Tibial nerve (tissue), 4 donors: ENCODE results near the gene UGGT2. TPM values are rescaled to one million over a fixed set of nuclear protein-coding genes. Genes with fewer than 3 reads are reported as not detected.
"Not testable (repeated sequence)": the region's sequence is repeated elsewhere in the genome, so short reads cannot be mapped to it uniquely, and the experiment has no call there.

Experiments
- DNase-seq, 2 donors: peaks; one replicate each; pipeline ENCODE4 v3.0.0-alpha.2; 2019; ENCODE audit warnings: low spot score in 2 of 2
- H3K27ac ChIP-seq, 4 donors: fragments of 200-600 bp; sonication (generic) in 3 of 4; one replicate each; pipeline ENCODE4 v1.5.1; 2017 to 2019; ENCODE audit warnings: mild to moderate bottlenecking in 1 of 4
- H3K27me3 ChIP-seq, 2 donors: fragments of 200-600 bp; sonication (generic) in 1 of 2; one replicate each; pipeline versions ENCODE4 v1.5.1 to v1.6.0; 2017 to 2019
- H3K36me3 ChIP-seq, 3 donors: fragments of 200-600 bp; sonication (generic); one replicate each; pipeline ENCODE4 v1.5.1; 2018 to 2019
- H3K4me1 ChIP-seq, 4 donors: fragments of 200-600 bp; sonication (generic) in 3 of 4; one replicate each; pipeline ENCODE4 v1.5.1; 2017 to 2019
- H3K4me3 ChIP-seq, 4 donors: fragments of 200-600 bp; sonication (generic) in 3 of 4; one replicate each; pipeline ENCODE4 v1.5.1; 2017 to 2019; ENCODE audit warnings: mild to moderate bottlenecking in 1 of 4, moderate library complexity in 1 of 4
- H3K9me3 ChIP-seq, 4 donors: fragments of 200-600 bp; sonication (generic) in 3 of 4; one replicate each; pipeline ENCODE4 v1.5.1; 2017 to 2019
- EP300 ChIP-seq, 2 donors: sonication (generic); formaldehyde crosslinking; IDR thresholded peaks; one replicate each; pipeline ENCODE4 v1.6.1; 2017; ENCODE audit warnings: antibody characterized with exemption in 2 of 2, mild to moderate bottlenecking in 1 of 2
- POLR2A ChIP-seq, 2 donors: fragments of 450-650 bp; IDR thresholded peaks; one replicate each; pipeline ENCODE4 v1.6.1; 2017; ENCODE audit warnings: antibody characterized with exemption in 2 of 2, mild to moderate bottlenecking in 2 of 2, moderate library complexity in 2 of 2
- WGBS, 2 donors: methylation state at CpG; one replicate each; pipeline ENCODE4 v1.1.5; 2018; 5-methylcytosine and 5-hydroxymethylcytosine counted together
- total RNA-seq, 4 donors: library from RNA; depleted of rRNA; stranded (reverse); fragments of >200 nt; gene quantifications; one replicate each; pipeline ENCODE4 v1.1.0, GENCODE V29; 2016
- TF ChIP-seq, protein P1 (sequence below), 5 experiments: fragments of 200-600 bp in 3 of 5; fragments of 450-650 bp in 2 of 5; sonication (generic) in 3 of 5; IDR thresholded peaks; one replicate each; pipeline ENCODE4 v1.5.1; 2016 to 2019; ENCODE audit warnings: antibody characterized with exemption in 5 of 5, mild to moderate bottlenecking in 3 of 5, moderate library complexity in 2 of 5

The UGGT2 gene
- total RNA-seq, 4 donors from 2014 or later = 47.7 to 62.4 (median 61.0) TPM

DNA sequence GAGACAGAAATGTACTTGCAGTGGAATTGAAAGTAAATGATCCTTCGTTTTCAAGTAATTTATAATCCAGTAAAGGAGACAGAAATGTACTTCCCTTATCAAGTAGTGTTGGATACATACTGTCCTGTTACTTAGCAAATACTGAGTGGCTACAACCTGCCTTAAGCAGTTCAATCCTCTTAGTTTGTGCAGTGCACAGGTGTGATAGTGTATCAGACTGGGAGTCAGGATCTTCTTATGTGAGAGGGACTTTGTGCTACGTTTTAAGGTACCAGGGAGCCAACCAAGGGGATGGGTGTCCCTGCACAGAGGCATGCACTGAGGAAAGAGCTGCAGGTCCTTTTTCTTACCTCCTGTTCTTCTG, 265.1 kb downstream of the UGGT2 start:
- no peak for TF ChIP-seq POLR2A (IDR thresholded peaks at IDR 0.05)
- Histone ChIP-seq H3K27me3 (no peaks in the 10 kb centered on the region), H3K36me3 (peaks cover 0 to 63% (median 0%) of the 10 kb centered on the region in 3 donors), H3K9me3 (peaks cover 0 to 7% (median 0%) of the 10 kb centered on the region in 4 donors), H3K4me3 (no peak overlapping the region), H3K4me1 (peaks cover 0 to 7% (median 0%) of the 10 kb centered on the region in 4 donors), H3K27ac (no peak overlapping the region)
- no peak for DNase-seq
- WGBS, 2 donors = 57 to 60% methylated on average over 2 of the region's 2 CpGs

DNA sequence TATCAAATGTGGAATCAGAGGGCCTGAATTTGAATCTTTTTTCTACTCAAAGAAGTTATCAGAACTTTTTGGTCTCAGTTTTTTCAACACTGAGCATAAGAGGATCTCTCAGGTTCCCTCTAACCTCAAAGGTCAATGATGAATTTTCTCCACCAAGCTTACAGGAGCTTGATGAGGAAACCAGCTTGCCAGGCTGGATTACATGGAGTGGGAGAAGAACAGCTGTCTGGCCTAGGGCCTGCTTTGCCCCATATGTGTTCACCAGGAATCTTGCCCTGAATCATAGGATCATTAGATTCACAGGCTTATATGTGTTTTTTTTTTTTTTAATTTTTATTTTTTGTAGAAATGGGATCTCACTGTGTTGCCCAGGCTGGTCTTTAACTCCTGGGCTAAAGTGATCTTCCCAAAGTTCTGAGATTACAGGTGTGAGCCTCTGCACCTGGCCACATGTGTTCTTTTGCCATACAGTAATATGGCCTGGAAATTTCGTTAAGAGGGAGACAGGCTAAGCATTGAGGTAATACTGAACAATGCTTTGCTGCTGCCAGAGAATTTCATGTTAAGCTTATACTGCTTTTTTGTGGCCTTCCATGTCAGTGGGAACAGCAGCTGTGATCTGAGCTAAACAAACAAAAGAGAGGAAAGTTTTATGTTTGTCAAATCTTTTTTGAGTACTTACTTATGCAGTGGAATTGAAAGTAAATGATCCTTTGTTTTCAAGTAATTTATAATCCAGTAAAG, 265.7 kb downstream of the UGGT2 start:
- Histone ChIP-seq H3K27me3 (no peaks in the 10 kb centered on the region), H3K27ac (no peak overlapping the region), H3K36me3 (peaks cover 0 to 58% (median 0%) of the 10 kb centered on the region in 3 donors), H3K4me1 (peaks cover 0 to 7% (median 0%) of the 10 kb centered on the region in 4 donors), H3K9me3 (peaks cover 0 to 7% (median 0%) of the 10 kb centered on the region in 4 donors), H3K4me3 (no peak overlapping the region)
- no peak for DNase-seq
- 46 to 48% methylated on average over 1 of the region's 1 CpG for WGBS, 2 donors
- TF ChIP-seq POLR2A (IDR thresholded peaks at IDR 0.05) (no peak), EP300 (IDR thresholded peaks at IDR 0.05) (no peak)

DNA sequence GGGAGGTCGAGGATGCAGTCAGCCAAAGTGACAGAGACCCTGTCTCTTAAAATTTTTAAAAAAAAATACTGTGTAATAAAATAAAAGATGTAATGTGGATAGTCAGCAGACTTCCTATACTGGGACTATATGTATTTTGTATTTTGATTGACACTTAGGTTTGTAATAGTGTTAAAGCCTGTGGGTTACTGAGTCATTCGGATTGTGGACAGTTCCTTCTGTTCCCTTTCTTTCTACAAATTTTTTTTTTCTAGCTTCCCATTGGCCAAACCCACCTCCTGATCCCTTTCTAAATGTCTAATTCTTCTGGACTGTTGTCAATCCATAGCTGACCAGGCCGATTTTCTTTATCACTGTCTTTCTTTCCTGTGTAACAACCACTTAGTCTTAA, 268.3 kb downstream of the UGGT2 start:
- Histone ChIP-seq H3K4me1 (peaks cover 0 to 7% (median 0%) of the 10 kb centered on the region in 4 donors), H3K9me3 (peaks cover 0 to 7% (median 0%) of the 10 kb centered on the region in 4 donors), H3K27ac (no peak overlapping the region), H3K27me3 (no peaks in the 10 kb centered on the region), H3K36me3 (peaks cover 0 to 57% (median 0%) of the 10 kb centered on the region in 3 donors), H3K4me3 (no peak overlapping the region)
- no peak for DNase-seq
- TF ChIP-seq EP300 (IDR thresholded peaks at IDR 0.05) = no peak
- TF ChIP-seq, protein P1, sequence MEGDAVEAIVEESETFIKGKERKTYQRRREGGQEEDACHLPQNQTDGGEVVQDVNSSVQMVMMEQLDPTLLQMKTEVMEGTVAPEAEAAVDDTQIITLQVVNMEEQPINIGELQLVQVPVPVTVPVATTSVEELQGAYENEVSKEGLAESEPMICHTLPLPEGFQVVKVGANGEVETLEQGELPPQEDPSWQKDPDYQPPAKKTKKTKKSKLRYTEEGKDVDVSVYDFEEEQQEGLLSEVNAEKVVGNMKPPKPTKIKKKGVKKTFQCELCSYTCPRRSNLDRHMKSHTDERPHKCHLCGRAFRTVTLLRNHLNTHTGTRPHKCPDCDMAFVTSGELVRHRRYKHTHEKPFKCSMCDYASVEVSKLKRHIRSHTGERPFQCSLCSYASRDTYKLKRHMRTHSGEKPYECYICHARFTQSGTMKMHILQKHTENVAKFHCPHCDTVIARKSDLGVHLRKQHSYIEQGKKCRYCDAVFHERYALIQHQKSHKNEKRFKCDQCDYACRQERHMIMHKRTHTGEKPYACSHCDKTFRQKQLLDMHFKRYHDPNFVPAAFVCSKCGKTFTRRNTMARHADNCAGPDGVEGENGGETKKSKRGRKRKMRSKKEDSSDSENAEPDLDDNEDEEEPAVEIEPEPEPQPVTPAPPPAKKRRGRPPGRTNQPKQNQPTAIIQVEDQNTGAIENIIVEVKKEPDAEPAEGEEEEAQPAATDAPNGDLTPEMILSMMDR (IDR thresholded peaks at IDR 0.05) = no peak
- TF ChIP-seq POLR2A (IDR thresholded peaks at IDR 0.05) = no peak
- WGBS, 2 donors = 90 to 92% methylated on average over 3 of the region's 3 CpGs

DNA sequence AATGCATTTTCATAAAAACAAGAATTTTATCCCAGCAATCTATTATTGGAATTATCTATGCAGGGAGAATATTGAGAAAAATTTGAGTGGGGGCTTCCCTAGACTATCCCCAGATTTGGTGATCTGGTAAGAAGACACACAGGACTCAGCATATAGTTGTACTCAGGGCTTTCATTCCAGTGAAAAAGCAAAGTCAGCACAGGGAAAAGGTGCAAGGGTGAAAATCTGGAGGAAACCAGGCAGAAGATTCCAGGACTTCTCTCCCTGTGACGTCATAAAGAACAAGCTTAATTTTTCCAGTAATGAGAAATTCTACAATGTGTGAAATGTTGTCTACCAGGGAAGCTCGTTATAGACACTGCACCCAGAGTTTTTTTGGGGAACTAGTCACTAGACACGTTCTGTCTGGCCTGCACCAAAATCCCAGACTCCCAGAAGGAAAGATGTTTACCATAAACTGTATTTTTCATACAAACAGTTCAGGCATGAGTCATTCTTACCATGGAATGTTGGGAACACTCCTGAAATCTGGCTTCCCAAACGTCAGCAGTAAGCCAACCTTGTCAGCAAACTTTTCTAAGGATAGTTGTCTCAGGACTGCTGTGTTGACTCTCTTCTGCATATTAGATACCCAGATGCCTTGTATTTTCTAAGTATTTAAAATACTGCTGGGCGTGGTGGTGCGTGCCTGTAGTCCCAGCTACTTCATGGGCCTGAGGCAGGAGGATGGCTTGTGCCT, 268.9 kb downstream of the UGGT2 start:
- H3K9me3 ChIP-seq = peaks cover 0 to 5% (median 0%) of the 10 kb centered on the region in 4 donors
- H3K27ac ChIP-seq = no peak overlapping the region
- no peak for TF ChIP-seq EP300 (IDR thresholded peaks at IDR 0.05)
- TF ChIP-seq, protein P1 (IDR thresholded peaks at IDR 0.05) = no peak
- TF ChIP-seq POLR2A (IDR thresholded peaks at IDR 0.05) = no peak
- H3K4me1 ChIP-seq = peaks cover 0 to 7% (median 0%) of the 10 kb centered on the region in 4 donors
- H3K36me3 ChIP-seq = peaks cover 0 to 53% (median 0%) of the 10 kb centered on the region in 3 donors
- no peaks in the 10 kb centered on the region for H3K27me3 ChIP-seq
- no peak for DNase-seq
- WGBS, 2 donors = 64 to 66% methylated on average over 6 of the region's 6 CpGs
- no peak overlapping the region for H3K4me3 ChIP-seq

DNA sequence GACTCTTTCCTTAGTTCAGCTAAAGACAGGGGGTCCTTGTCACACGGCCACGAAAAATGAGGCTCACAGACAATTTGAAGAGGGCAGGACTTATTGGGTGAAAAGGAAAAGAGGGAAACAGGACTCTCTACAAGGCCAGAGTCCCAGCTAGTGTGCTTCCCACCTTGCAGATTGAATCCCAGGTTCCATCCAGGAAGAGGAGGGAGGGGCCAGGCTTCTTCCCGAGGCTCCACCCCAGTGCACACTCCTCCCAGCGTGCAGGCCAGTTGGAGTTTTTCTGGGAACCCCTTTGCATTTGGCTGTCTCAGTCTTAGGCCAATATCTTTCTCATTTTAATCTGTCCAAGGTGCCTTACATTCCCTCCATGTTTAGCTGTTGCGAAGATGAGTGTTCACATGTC, 269.5 kb downstream of the UGGT2 start:
- WGBS, 2 donors = 76 to 80% methylated on average over 5 of the region's 5 CpGs

DNA sequence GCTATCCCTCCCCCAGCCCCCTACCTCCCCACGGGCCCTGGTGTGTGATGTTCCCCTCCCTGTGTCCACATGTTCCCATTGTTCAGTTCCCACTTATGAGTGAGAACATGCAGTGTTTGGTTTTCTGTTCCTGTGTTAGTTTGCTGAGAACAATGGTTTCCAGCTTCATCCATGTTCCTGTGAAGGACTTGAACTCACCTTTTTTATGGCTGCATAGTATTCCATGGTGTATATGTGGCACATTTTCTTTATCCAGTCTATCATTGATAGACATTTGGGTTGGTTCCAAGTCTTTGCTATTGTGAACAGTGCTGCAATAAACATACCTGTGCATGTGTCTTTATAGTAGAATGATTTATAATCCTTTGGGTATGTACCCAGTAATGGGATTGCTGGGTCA, 271.3 kb downstream of the UGGT2 start:
- H3K9me3 ChIP-seq, H3K27me3 ChIP-seq, H3K27ac ChIP-seq, DNase-seq, H3K4me1 ChIP-seq, H3K4me3 ChIP-seq: not testable (repeated sequence)
- peaks cover 0 to 29% (median 0%) of the 10 kb centered on the region in 3 donors for H3K36me3 ChIP-seq
- WGBS, 2 donors = 90 to 97% methylated on average over 1 of the region's 1 CpG

More for the DNA sequence above, 269.5 kb downstream of the UGGT2 start:
- Histone ChIP-seq H3K9me3 (no peaks in the 10 kb centered on the region), H3K27ac (no peak overlapping the region), H3K4me1 (peaks cover 0 to 7% (median 0%) of the 10 kb centered on the region in 4 donors), H3K27me3 (no peaks in the 10 kb centered on the region), H3K4me3 (no peak overlapping the region), H3K36me3 (peaks cover 0 to 47% (median 0%) of the 10 kb centered on the region in 3 donors)
- DNase-seq = no peak
- TF ChIP-seq POLR2A (IDR thresholded peaks at IDR 0.05) = no peak
- TF ChIP-seq, protein P1 (IDR thresholded peaks at IDR 0.05) = no peak
- no peak for TF ChIP-seq EP300 (IDR thresholded peaks at IDR 0.05)
